Epithelial cell of prostate (primary cell): ENCODE data around the gene TNNC2.
A peak's percentile ranks its signal among the peaks of the same experiment; 100 is the strongest.
"Not testable (repeated sequence)": the region's sequence is repeated elsewhere in the genome, so short reads cannot be mapped to it uniquely, and the experiment has no call there.

ENCODE experiments used
- DNase-seq: peaks from one replicate; pipeline ENCODE4 v3.0.0-alpha.2; 2011; ENCODE audit warnings: low read depth, low spot score
- H3K27ac ChIP-seq: fragments of 450-650 bp; 2 replicates; pipeline ENCODE4 v1.5.1; 2017; ENCODE audit warnings: mild to moderate bottlenecking

The TNNC2 gene

DNA sequence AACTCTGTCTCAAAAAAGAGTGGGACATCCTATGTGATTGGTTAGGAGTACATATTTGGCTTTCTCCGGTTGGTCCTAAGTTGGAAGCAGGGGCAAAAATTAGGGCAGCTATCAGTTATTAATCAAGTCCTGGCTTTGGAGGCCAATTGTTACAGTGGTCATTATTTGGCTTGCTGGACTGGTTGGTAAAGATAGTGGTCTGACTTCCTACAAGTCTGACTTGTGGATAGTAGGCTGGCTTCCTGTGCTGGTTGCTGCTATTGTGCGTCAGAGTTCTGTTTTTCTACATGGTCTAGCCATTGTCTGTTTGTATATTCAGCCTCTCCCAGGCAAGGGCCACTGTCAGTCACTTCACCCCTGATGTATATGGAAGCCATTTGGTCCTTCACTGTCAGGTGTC is 23.1 kb upstream of the TNNC2 start:
- no peak for DNase-seq
- no peak overlapping the region for H3K27ac ChIP-seq

- DNase-seq: no peak
- no peak overlapping the region for H3K27ac ChIP-seq
Observed at GRCh38 chr20:45848969-45849582, 22.0 kb upstream of the TNNC2 start.

DNA sequence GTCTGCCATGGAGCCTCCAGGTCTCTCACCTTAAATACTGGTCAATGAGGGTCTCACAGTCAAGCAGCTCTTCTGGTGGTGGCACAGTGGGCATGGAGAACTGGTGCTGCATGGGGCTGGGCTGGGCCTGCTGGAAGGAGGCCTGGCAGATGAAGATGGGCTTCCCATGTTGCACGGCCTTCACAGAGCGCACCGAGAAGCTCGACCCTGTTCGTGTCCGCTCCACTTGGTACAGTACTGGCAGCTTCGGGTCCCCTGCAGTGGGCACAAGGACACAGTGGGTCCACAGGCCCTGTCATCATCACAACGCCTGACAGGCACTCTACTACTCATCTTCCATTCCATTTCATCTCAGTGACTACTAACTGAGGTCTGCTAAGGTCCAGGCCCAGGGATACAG is 21.3 kb upstream of the TNNC2 start:
- no peak overlapping the region for H3K27ac ChIP-seq
- no peak for DNase-seq

- H3K27ac ChIP-seq: no peak overlapping the region
- DNase-seq: no peak
Observed at GRCh38 chr20:45845452-45845851, 18.3 kb upstream of the TNNC2 start.

- no peak overlapping the region for H3K27ac ChIP-seq
- no peak for DNase-seq
Observed at GRCh38 chr20:45843506-45843905, 16.4 kb upstream of the TNNC2 start.

- no peak for DNase-seq
- H3K27ac ChIP-seq: no peak overlapping the region
Observed at GRCh38 chr20:45842169-45842812, 15.2 kb upstream of the TNNC2 start.

DNA sequence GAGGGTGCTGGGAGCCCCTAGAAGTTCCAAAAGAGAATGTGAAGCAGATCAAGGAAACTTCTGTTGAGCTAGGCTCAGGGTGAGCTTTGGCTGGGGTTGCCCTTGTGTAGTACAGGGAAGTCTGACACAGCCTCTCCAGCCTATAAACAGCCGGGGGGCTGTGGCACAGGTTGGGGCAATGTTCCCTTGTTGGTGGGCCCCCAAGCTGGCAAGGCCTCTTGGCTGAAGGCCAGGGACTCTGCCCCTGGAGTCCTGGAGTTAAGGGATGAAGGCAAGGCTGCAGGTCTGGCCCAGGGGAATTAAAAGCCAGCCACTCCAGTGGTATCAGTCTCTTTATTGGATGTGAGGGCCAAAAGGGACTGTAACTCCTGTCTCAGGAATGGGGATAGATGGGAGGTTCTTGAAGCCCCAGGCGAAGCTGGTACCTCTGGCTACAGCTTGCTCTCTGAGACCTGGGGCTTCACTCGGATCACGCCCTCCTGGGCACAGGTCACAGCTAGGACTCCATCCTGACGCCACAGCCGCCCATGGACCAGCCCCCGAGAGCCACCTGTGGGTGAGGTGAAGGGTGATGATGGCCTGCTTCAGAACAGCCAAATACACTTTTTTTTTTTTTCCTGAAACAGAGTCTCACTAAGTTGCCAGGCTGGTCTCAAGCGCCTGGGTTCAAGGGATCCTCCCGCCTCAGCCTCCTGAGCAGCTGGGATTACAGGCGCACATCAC is 14.5 kb upstream of the TNNC2 start:
- no peak for DNase-seq
- H3K27ac ChIP-seq: no peak overlapping the region

DNA sequence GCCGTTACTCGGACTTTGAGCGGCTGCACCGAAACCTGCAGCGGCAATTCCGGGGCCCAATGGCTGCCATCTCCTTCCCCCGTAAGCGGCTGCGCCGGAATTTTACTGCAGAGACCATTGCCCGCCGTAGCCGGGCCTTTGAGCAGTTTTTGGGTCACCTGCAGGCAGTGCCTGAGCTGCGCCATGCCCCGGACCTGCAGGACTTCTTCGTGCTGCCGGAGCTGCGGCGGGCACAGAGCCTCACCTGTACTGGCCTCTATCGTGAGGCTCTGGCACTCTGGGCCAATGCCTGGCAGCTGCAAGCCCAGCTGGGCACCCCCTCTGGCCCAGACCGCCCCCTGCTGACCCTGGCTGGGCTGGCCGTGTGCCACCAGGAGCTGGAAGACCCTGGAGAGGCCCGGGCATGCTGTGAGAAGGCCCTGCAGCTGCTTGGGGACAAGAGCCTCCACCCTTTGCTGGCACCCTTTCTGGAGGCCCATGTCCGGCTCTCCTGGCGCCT is 13.6 kb upstream of the TNNC2 start:
- no peak overlapping the region for H3K27ac ChIP-seq
- no peak for DNase-seq

DNA sequence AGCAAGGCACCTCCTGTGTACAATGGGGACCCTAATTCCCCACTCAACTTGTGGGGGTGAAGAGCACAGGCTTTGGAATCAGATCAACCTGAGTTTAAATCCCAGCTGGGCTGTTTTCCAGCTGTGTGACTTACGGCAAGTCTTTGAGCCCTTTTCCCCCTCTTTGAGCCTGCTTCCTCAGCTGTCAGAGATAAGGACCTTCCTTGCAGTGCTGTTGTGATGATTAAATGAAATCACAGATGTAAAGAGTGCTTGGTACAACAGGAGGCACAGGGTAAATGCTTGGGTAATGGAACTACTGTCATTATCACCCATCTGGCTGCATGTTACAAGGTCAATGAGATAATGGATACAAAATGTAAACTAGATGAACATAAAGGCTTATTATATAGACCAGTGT is 9.7 kb upstream of the TNNC2 start:
- no peak for DNase-seq
- H3K27ac ChIP-seq: no peak overlapping the region

GRCh38 chr20:45835825-45836224 is 8.7 kb upstream of the TNNC2 start:
- no peak overlapping the region for H3K27ac ChIP-seq
- DNase-seq: no peak

GRCh38 chr20:45835329-45835765 is 8.2 kb upstream of the TNNC2 start:
- H3K27ac ChIP-seq: no peak overlapping the region
- no peak for DNase-seq

DNA sequence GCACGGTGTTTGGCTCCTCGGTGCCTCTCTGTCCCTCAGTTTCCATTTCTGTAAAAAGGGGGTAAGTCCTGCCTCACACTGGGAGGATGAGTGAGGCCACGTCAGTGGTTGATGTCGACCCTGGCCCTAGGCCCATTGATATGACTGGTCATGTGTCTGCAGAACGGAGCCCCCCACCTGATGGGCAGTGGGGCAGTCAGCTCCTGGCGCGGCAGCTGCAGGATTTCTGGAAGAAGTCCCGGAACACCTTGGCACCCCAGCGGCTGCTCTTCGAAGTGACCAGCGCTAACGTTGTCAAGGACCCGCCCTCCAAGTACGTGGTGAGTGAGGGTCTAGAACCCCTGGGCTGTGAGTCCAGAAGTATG is 7.7 kb upstream of the TNNC2 start:
- H3K27ac ChIP-seq: no peak overlapping the region
- DNase-seq: no peak

GRCh38 chr20:45833883-45834796 is 7.0 kb upstream of the TNNC2 start:
- H3K27ac ChIP-seq: peak overlapping the region; percentile 67
- no peak for DNase-seq

GRCh38 chr20:45833030-45833882 is 6.1 kb upstream of the TNNC2 start, which contains the start of gene SNX21:
TSS of gene SNX21 (plus strand) at chr20:45833799. CDS start at chr20:45833920, 121 bp downstream.
- no peak for DNase-seq

DNA sequence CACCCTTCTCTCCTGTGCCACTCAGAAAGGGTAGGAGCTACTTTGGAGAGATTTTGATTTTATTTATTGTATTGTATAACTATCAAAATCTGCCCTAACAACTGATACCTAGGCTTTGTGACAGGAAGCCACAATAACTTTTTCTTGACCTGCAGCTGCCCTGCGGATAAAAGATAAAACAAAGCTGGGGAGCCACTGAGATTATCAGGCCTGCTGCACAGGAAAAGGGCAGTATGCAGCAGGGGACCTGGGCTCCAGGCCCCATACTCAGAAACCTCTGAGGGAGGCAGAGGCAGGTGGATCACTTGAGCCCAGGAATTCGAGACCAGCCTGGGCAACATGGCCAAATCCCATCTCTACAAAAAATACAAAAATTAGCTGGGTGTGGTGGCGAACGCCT is 5.5 kb upstream of the TNNC2 start:
- H3K27ac ChIP-seq: peak overlapping the region; percentile 67
- DNase-seq: no peak

More at GRCh38 chr20:45833030-45833882, 6.1 kb upstream of the TNNC2 start, which contains the start of gene SNX21:
- peak within 1 kb of the TSS; percentile 67 for H3K27ac ChIP-seq

GRCh38 chr20:45829673-45830106 is 2.6 kb upstream of the TNNC2 start:
- DNase-seq: not testable (repeated sequence)

DNA sequence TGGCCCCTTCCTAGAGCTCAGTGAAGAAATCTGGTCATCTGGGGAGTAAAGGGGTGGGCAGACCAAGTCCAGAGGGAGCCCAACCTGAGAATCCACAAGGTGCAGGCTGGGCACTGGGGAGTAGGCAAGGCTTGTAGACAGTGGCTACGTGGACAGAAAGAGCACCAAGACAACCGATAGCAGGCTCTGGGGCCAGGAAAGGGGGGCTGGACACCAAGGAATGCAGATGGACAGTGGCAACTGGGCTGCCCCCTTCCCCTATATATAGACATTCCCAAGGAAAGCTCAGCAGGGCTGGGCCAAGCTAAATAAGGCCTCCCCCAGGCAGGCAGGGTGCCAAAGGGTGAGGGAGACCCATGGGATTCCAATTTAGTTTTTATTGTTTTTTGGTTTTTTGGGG is 1.5 kb upstream of the TNNC2 start:
- no peak for DNase-seq
- no peak overlapping the region for H3K27ac ChIP-seq

More at GRCh38 chr20:45829673-45830106, 2.6 kb upstream of the TNNC2 start:
- H3K27ac ChIP-seq: not testable (repeated sequence)

- no peak overlapping the region for H3K27ac ChIP-seq
- no peak for DNase-seq
Observed at GRCh38 chr20:45827712-45828111, 600 bp upstream of the TNNC2 start.

DNA sequence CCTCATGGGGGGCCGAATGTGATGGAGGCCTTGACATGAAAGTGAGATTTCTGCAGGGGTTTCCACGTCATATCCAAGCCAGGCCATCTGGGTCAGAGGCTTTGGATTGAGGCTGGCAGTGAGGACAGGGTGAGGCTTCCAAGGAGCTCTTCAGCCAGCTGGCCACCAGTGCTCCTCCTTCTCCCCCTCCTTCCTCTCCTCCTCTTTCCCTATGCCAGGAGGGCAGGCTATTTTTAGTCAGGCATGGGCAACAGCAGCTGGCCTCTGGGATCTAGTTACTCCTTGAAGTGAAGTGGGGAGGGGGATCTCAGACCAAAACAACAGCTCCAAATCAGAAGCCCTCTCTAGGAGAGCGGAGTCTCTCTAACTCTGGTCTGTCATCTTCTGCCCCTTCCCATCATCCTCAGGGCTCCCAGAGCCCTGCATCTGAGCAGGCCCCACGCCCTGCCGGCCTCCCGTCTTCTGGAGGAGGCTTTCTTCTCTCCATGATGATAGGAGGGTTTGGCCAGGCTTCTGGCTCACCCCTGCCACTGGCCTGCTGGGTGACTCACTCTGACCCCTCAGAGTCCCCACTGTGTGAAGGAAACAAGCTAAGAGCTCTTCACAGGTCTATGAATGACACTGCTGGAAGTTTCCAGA is 612 bp downstream of the TNNC2 start:
- DNase-seq: no peak
- no peak overlapping the region for H3K27ac ChIP-seq
